Activated B cell treated with CpG ODN at 0.5 μM for 24 hours (primary cell): ENCODE data around the gene COL19A1. TPM values are rescaled to one million over a fixed set of nuclear protein-coding genes. Genes with fewer than 3 reads are reported as not detected.
A peak's percentile ranks its signal among the peaks of the same experiment; 100 is the strongest.

Experiments used
- ATAC-seq: fragments of 200-7000 bp; cut with Tn5 transposase; one replicate; pipeline ENCODE4 v1.10.0; 2021; ENCODE audit warnings: low read depth, mild to moderate bottlenecking, moderate library complexity
- CTCF ChIA-PET: fragments of 350-600 bp; sonication (Branson Sonifier 250); formaldehyde crosslinking; loops from one replicate; lab custom pipeline; 2021; ENCODE audit warnings: antibody characterized with exemption; lab: Charles Lee
- POLR2A ChIA-PET: fragments of 350-600 bp; sonication (Branson Sonifier 250); formaldehyde crosslinking; loops from one replicate; lab custom pipeline; 2021; ENCODE audit warnings: antibody characterized with exemption; lab: Charles Lee
- DNase-seq: peaks from one replicate; pipeline ENCODE4 v3.0.0; 2022
- H3K27ac Mint-ChIP-seq: one replicate; pipeline ENCODE4 v1.8.0; 2020; ENCODE audit warnings: mixed read lengths
- H3K27me3 Mint-ChIP-seq: one replicate; pipeline ENCODE4 v1.8.0; 2021; ENCODE audit warnings: mixed read lengths
- H3K36me3 Mint-ChIP-seq: one replicate; pipeline ENCODE4 v1.8.0; 2021; ENCODE audit warnings: low read depth, mixed read lengths
- H3K4me1 Mint-ChIP-seq: one replicate; pipeline ENCODE4 v1.8.0; 2021; ENCODE audit warnings: mixed read lengths
- H3K4me3 Mint-ChIP-seq: one replicate; pipeline ENCODE4 v1.8.0; 2020; ENCODE audit warnings: mild to moderate bottlenecking, mixed read lengths
- H3K9me3 Mint-ChIP-seq: one replicate; pipeline ENCODE4 v1.8.0; 2020; ENCODE audit warnings: mixed read lengths
- intact Hi-C: fragments of 100-400 bp; cut with micrococcal nuclease; formaldehyde crosslinking; loops from one replicate; pipeline ENCODE4 v1.15.1; 2024
- total RNA-seq: library from RNA; stranded (reverse); gene quantifications from 2 replicates; pipeline ENCODE4 v1.2.3, GENCODE V29; 2022
- TF ChIP-seq, protein P1 (sequence below): fragments of 200-600 bp; IDR thresholded peaks from one replicate; pipeline ENCODE4 v1.8.0; 2022; ENCODE audit warnings: antibody characterized with exemption, mild to moderate bottlenecking

COL19A1 gene
- total RNA-seq, 1 donor from 2014 or later = 54.4 TPM

DNA sequence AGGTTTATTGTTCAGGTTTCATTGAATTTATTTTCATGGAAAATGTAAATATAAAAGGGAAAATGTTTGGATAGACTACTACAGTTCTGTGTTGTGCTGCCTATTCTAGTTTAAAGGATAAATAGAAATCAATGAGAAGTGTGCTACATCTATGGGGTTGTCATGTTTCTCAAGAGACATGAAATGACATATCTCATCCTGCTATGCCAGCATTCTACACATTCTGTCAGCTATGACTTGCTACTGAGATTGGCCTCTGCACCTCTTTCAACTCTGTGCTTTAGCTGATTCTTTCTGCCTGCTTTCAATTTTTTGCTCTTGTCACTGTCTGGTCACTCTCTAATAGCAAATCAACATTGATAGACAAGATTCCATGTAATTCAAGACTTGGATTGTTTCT is 33.8 kb upstream of the COL19A1 start:
- H3K27ac Mint-ChIP-seq = no peak overlapping the region
- ATAC-seq (no peak), DNase-seq (no peak)
- intact Hi-C loops = no loop called here
- peaks cover 14% of the 10 kb centered on the region for H3K4me1 Mint-ChIP-seq
- ChIA-PET CTCF (no interaction called here), POLR2A (no interaction called here)
- no peaks in the 10 kb centered on the region for H3K27me3 Mint-ChIP-seq
- H3K9me3 Mint-ChIP-seq = no peaks in the 10 kb centered on the region
- TF ChIP-seq, protein P1, sequence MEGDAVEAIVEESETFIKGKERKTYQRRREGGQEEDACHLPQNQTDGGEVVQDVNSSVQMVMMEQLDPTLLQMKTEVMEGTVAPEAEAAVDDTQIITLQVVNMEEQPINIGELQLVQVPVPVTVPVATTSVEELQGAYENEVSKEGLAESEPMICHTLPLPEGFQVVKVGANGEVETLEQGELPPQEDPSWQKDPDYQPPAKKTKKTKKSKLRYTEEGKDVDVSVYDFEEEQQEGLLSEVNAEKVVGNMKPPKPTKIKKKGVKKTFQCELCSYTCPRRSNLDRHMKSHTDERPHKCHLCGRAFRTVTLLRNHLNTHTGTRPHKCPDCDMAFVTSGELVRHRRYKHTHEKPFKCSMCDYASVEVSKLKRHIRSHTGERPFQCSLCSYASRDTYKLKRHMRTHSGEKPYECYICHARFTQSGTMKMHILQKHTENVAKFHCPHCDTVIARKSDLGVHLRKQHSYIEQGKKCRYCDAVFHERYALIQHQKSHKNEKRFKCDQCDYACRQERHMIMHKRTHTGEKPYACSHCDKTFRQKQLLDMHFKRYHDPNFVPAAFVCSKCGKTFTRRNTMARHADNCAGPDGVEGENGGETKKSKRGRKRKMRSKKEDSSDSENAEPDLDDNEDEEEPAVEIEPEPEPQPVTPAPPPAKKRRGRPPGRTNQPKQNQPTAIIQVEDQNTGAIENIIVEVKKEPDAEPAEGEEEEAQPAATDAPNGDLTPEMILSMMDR = no peak
- H3K36me3 Mint-ChIP-seq = no peaks in the 10 kb centered on the region
- H3K4me3 Mint-ChIP-seq = no peak overlapping the region

- Mint-ChIP-seq H3K27ac (peak overlapping the region; percentile 57), H3K9me3 (no peaks in the 10 kb centered on the region), H3K27me3 (no peaks in the 10 kb centered on the region), H3K4me1 (peaks cover 20% of the 10 kb centered on the region), H3K4me3 (no peak overlapping the region), H3K36me3 (no peaks in the 10 kb centered on the region)
- TF ChIP-seq, protein P1 = peak; percentile 81
- ChIA-PET CTCF (interaction anchor here (0.6 to 3.1 kb wide), 10 partner anchors 22 to 330 kb away, joined by 3 to 38 read pairs (median 4); partner anchors contain the start of genes COL19A1 and LMBRD1), POLR2A (interaction anchor here (0.5 to 1.4 kb wide), 2 partner anchors 20 to 31 kb away, joined by 3 to 4 read pairs; partner anchors contain the start of gene COL19A1)
- intact Hi-C loops = loop anchor here (1.0 to 5.0 kb wide), 10 partner anchors 19 to 331 kb away; no protein-coding TSS in a partner anchor
- DNase-seq (no peak), ATAC-seq (peak; percentile 88)
Measured at GRCh38 chr6:69835414-69836179, 30.8 kb upstream of the COL19A1 start.

- DNase-seq (no peak), ATAC-seq (peak; percentile 42)
- no peak overlapping the region for H3K4me3 Mint-ChIP-seq
- ChIA-PET CTCF (interaction anchor here (1.4 kb wide), 1 partner anchor 266 kb away, joined by 4 read pairs; no protein-coding TSS in a partner anchor), POLR2A (interaction anchor here (1.0 kb wide), 1 partner anchor 25 kb away, joined by 3 read pairs; the partner anchor contains the start of gene COL19A1)
- no peaks in the 10 kb centered on the region for H3K9me3 Mint-ChIP-seq
- no peaks in the 10 kb centered on the region for H3K27me3 Mint-ChIP-seq
- H3K27ac Mint-ChIP-seq = no peak overlapping the region
- TF ChIP-seq, protein P1 = no peak
- peaks cover 36% of the 10 kb centered on the region for H3K4me1 Mint-ChIP-seq
- no peaks in the 10 kb centered on the region for H3K36me3 Mint-ChIP-seq
- intact Hi-C loops = no loop called here
Measured at GRCh38 chr6:69841862-69842261, 24.5 kb upstream of the COL19A1 start.

DNA sequence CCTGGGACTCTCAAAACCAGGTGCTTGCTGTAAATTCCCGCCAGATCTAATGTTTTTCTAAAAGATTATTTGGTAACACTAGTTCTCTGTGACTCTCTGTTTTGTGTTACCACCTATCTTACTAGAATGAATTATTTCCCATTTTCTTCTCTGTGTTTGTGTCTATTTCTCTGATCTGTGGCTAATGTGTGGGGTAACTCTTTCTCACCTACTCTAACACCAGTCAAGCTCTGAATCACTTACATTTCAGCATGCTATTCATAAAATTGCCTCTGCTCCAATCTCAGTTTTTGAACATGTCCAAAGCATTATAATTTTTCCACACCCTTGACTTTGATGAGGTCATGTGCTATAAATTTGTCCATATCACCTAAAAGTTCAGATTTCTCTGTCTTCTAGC is 23.2 kb upstream of the COL19A1 start:
- H3K4me1 Mint-ChIP-seq = peaks cover 27% of the 10 kb centered on the region
- CTCF ChIA-PET = interaction anchor here (1.4 kb wide), 1 partner anchor 265 kb away, joined by 4 read pairs; no protein-coding TSS in a partner anchor
- H3K36me3 Mint-ChIP-seq = no peaks in the 10 kb centered on the region
- ATAC-seq (no peak), DNase-seq (no peak)
- TF ChIP-seq, protein P1 = no peak
- H3K9me3 Mint-ChIP-seq = no peaks in the 10 kb centered on the region
- no peak overlapping the region for H3K27ac Mint-ChIP-seq
- intact Hi-C loops = no loop called here
- no peak overlapping the region for H3K4me3 Mint-ChIP-seq
- H3K27me3 Mint-ChIP-seq = no peaks in the 10 kb centered on the region
- POLR2A ChIA-PET = interaction anchor here (1.2 kb wide), 1 partner anchor 23 kb away, joined by 3 read pairs; the partner anchor contains the start of gene COL19A1

GRCh38 chr6:69846312-69846711 is 20.0 kb upstream of the COL19A1 start:
- intact Hi-C loops = no loop called here
- POLR2A ChIA-PET = no interaction called here
- H3K4me3 Mint-ChIP-seq = no peak overlapping the region
- H3K27me3 Mint-ChIP-seq = no peaks in the 10 kb centered on the region
- no peak overlapping the region for H3K27ac Mint-ChIP-seq
- no peaks in the 10 kb centered on the region for H3K9me3 Mint-ChIP-seq
- CTCF ChIA-PET = no interaction called here
- H3K36me3 Mint-ChIP-seq = no peaks in the 10 kb centered on the region
- no peak for DNase-seq
- ATAC-seq = no peak
- H3K4me1 Mint-ChIP-seq = peaks cover 25% of the 10 kb centered on the region
- TF ChIP-seq, protein P1 = no peak
